Heart left ventricle (tissue), 13 donors: Measurements from ENCODE around the gene IL6ST.

Source experiments
- POLR2A ChIP-seq, 2 donors: fragments of 450-650 bp; IDR thresholded peaks; one replicate each; pipeline ENCODE4 v1.6.1; 2017; ENCODE audit warnings: antibody characterized with exemption in 2 of 2, mild to moderate bottlenecking in 2 of 2, moderate library complexity in 2 of 2
- TF ChIP-seq, protein P1 (sequence below), 12 donors: fragments of 200-600 bp; sonication (generic) in 4 of 12; IDR thresholded peaks; one replicate each; pipeline versions ENCODE4 v1.5.0 to v1.8.0; 2018 to 2022; ENCODE audit warnings: antibody characterized with exemption in 12 of 12, mild to moderate bottlenecking in 5 of 12
- donor health status: ischemic (EF 13 %, LVEDD 7.1; RV severe dilation, severe dysfunction).
- donor health status: DM: no; HTN: yes; CAD: no.
- donor health status: DM: no; HTN: no; CAD: no.
- donor health status: ischemic (EF 25% LVEDD 6.9; RV normal size, moderate dysfunction).
- donor health status: ischemic (EF 25% LVEDD 5.7; RV mildly dilated, moderate dysfunction).
- donor health status: ischemic (EF 35%, LVEDD 5.7; RV mildly dilated, moderate dysfunction).
- donor health status: nonischemic (EF 11% LVEDD 7.7; RV severe dilation, severe dysfunction).
- donor health status: DM: yes; HTN: yes; CAD: no.
- donor health status: PGD.
- donor health status: ischemic (EF 29% LVEDD 5.4; RV normal size, mild dysfunction).
- donor health status: nonischemic (EF 23%, LVEDD 6.1; RV moderate dilation, normal function).

- TF ChIP-seq, protein P1, sequence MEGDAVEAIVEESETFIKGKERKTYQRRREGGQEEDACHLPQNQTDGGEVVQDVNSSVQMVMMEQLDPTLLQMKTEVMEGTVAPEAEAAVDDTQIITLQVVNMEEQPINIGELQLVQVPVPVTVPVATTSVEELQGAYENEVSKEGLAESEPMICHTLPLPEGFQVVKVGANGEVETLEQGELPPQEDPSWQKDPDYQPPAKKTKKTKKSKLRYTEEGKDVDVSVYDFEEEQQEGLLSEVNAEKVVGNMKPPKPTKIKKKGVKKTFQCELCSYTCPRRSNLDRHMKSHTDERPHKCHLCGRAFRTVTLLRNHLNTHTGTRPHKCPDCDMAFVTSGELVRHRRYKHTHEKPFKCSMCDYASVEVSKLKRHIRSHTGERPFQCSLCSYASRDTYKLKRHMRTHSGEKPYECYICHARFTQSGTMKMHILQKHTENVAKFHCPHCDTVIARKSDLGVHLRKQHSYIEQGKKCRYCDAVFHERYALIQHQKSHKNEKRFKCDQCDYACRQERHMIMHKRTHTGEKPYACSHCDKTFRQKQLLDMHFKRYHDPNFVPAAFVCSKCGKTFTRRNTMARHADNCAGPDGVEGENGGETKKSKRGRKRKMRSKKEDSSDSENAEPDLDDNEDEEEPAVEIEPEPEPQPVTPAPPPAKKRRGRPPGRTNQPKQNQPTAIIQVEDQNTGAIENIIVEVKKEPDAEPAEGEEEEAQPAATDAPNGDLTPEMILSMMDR (IDR thresholded peaks at IDR 0.05): no peak
- TF ChIP-seq POLR2A (IDR thresholded peaks at IDR 0.05): no peak
Observed at GRCh38 chr5:55896238-55896637, 98.5 kb downstream of the IL6ST start.
